GM19395 (cell line): ENCODE measurements around the gene SKOR2.

Experiments used
- ATAC-seq: cut with Tn5 transposase; IDR thresholded peaks from one replicate; pipeline ENCODE4 v1.9.1; 2021; ENCODE audit warnings: mild to moderate bottlenecking, moderate library complexity; ENCODE audit not compliant: unreplicated experiment

The SKOR2 gene

DNA sequence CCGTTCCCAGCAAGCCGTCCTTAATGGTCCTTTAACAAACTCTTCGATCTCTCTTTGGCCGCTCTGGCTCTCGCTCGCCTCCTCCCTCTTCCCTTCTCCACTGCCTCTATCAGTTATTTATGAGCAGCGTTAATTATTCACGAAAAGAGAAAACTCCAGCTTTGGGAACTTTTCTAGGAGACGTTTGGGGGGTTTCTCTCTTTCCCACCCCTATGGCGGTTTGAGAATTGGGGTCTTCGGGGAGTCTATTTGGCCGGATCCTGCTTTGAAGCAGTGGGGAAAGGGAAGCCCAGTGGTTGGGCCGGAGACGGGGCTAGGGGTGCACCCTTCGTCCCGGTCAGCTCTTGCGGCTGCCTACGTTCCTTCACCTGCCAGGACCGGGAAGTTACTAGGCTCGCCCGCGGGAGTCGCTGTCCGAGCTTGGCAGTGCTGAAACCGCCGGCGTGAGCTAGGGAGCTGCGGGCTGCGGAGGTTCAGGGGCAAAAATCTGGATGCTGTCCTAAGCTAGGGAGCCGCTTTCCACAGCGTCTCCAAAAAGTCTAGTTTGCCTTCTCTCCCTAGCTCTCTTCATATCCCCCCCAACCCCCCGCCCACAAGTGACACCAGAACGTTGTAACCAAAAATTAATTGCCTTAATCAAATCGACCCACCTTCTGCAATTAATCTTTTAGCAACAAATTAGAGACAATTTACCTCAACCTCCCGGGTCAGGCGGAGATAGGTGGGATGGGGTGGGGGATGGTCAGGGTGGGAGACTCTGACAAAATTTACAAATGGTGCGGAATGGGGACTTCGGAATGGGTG lies 8.9 kb upstream of the SKOR2 start:
- no peak for ATAC-seq

DNA sequence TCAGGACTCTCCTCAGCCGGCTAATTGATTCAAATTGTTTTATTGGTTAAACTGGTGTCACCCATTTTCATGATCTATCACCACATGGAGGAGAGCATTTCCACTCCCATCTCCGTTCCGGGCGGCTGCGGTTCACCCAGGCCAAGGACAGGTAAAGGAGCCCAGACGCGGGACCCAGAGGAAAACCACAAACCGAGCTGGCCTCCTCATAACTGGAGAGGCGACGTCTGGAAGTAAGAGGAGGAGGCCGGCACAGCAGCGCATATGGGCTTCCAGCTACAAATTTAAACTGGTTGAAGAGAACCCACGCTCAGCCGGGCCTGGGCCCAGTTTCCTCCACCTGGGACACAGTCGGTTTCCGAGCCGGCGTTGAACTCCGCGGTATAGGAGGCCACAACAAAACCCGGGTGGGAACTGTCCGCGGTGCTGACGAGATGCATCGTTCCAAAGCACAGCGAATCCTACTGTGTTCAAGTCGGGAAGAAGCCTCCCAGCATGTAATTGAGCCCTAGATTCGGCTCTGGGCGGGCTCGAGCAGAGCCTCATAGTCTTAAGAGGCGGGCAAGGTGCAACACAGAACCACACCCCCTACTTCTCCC lies 3.0 kb upstream of the SKOR2 start:
- no peak for ATAC-seq

DNA sequence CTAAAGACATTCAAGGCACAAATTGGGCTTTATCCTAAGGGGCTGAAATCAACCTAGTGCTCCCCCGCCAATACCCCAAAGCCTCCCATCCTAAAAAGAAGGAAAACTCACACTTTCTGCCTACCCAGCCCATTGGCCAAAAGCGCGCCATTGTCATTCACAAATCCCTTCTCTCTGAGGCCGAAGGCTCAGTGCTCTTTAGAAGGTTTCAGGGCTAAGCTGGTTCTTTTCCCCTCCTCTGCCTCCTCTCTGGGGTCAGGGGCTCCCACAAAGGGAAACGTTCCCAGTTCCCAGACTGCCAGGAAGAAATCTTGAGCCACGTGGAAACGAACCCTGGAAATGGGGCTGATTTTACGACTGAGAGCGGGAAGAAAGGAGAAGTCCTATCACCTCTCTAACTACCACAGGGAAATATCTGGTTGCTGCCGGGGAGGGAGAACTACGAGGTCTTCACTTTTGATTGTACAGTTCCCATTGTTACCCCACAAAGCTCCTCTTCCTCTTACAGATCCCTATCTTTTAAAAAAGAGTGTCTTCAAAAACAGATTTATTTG lies 1.7 kb upstream of the SKOR2 start:
- ATAC-seq, result no peak

- no peak for ATAC-seq
These were observed 941 bp downstream of the SKOR2 start for GRCh38 chr18:47250391-47251046.

DNA sequence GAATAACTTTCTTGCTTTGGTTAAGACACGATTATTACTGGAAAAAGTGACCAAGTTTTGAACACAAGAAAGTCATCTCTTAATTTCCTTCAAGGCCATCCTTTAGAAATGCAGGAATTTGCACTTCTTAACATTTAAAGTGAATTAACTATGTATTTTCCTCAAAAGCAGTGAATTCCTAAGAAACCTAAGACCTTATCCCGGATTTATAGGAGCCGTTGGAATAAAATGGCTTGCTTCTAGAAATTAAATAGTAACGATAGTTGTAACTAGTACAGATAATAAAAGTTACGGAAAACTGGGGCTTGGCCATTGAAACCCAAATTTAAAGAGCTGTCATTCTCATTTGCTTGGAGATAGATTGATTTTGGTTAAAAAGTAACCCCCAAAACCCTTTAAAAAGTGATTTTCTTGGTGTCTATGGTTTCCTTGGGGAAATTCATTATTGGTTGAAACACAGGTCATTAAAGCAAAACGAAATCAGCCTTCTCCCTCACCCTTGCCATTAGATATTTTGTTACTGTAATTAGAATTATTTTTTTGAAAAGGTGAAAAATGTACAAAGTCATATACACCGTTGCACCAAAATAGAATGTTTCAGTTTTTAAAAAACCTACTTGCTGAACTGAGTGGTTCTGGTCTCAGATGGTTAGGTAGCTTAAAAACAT lies 2.0 kb downstream of the SKOR2 start:
- ATAC-seq, result no peak

DNA sequence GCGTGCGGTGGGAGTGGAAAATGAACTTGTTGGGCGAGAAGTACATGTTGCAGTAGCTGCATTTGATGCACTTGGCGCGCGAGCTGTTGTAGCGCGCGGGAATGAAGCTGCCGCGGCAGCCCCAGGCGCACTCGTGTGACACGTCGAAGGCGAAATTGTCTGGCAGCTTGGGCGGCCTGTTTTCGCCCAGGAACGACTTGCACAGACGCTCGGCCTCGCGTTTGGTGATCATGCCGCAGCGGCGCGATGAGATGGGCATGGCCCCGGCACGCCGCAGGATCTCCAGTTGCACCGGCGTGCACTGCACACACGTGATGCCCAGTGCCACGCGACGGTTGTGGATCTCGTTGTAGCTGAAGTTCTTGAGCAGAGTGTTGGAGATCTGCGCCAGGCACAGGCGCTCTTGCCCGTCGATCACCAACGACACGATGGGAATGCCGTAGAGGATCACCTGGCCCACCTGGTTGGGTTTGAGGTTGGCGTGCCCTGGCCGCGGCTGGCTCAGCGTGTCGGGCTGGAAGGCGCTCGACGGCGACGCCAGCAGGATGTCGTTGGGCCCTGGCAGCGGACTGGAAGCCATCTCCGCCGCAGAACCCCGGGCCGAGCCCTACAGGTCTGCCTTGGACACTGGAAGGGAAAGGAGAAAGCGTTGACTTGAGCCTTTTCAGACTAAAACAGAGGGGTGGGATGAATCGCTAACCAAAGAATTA lies 2.7 kb downstream of the SKOR2 start:
- ATAC-seq, result no peak

DNA sequence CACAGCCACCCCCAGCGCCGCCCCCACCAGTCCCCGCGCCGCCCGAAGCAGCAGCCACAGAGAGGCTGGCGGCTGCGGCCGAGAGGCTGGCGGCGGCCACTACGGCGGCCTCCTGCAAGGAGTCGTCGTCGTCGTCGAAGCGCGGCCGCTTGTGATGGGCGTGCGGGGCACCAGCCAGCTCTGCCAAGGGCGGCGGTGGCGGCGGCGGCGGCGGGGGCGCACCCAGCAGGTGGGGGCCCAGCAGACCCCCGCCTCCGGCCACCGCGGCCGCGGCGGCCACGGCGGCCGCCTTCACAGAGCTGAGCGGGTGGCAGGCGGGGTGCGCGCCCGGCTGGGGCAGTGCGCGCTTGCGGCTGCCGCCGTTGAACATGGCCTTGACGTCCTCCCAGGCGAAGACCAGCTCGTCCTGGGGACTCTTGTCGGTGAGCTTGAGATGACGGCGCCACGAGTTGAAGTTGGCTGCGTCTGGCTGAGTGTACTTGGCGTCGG lies 3.3 kb downstream of the SKOR2 start:
- ATAC-seq, result no peak

- ATAC-seq, result no peak
These were observed 3.9 kb downstream of the SKOR2 start for GRCh38 chr18:47247416-47248114.

DNA sequence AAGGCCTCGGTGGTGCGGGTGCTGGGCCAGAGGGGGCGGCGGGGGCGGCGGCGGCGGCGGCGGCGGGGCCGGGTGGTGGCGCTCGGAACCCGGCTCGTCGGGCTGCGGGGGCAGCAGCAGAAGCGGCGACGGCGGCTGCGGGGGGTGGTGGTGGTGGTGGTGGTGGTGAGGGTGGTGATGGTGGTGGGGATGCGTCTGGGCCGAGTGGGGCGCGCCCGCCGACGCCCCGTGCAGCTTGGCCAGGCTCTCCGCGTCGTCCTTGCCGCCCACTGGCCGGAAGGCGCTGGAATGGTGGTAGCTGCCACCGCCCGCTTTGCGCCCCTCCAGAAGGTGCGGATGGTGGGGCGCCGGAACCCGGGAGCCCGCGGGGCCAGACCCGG lies 4.4 kb downstream of the SKOR2 start:
- no peak for ATAC-seq

DNA sequence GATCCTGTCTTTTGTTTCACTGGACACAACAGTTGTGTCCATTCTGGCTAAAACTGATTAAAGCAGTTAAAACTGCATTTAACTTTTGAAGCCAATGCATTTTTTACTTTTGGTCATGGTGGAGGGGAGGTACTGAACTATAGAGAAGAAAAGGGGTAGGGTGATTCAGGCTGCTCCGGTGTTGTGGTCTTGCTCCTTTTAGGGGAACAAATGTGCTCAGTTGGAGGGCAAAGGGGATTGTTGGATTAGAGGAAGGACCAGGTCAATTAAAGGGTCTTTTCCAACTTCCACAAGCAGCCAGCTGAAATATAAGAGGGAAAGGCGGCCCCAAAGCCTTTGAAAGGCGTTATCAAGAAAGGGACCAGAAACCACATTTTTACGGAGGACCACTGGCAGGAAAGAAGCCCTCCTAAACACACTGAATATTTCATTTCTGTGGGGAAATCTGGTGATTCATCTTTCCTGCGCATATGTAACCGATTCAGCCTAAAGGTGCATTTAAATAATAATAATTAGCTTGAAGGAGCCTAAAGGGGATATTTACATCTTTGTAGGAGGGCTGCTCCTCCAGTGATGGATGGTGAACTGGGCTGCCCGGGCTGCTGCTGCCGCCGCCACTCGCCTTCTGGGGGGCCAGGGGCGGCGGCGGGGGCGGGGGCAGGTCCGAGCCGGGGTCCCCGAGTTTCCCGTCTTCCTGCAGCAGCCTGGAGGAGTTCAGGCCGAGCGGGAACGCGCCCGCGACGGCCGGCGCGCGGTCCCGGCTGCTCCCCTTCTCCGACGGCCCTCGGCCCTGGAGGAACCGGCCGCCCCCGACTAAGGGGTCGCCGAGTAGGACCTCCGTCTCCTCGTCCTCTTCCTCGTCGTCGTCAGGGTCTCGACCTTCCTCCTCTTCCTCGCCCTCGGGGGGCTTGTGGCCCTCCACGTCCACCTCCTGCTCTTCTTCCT lies 5.2 kb downstream of the SKOR2 start:
- ATAC-seq, result no peak

DNA sequence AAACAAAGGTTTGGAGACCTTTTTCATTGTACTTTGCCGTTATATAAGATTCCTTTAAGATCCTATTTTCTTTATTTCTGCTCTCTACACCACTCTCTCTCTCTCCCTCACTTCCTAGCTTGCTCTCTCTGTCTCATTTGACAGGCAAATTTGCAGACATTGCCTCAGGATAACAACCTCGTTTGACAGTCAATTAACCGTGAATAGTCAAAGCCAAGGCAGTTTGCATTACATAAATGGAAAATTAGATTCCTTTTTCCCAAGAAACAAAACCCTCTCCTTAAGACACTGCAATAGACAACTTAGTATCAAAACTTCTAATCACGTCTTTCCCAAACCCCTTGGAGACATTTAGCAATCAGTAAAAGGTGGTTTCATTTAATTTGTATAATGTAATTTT lies 7.4 kb downstream of the SKOR2 start:
- no peak for ATAC-seq

DNA sequence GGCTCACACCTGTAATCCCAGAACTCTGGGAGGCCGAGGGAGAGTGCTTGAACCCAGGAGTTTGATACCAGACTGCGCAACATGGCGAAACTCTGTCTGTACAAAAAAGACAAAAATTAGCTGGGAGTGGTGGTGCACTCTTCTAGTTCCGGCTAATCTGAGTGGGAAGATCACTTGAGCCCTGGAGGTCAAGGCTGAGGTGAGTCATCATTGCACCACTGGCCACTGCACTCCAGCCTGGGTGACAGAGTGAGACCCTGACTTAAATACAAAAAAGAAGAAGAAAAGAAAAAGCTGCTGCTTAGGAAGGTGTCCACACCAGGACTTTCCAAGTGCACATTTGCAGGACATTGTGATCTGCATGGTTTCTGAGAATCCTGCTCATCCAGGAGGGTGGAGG lies 16.4 kb downstream of the SKOR2 start:
- ATAC-seq, result no peak

DNA sequence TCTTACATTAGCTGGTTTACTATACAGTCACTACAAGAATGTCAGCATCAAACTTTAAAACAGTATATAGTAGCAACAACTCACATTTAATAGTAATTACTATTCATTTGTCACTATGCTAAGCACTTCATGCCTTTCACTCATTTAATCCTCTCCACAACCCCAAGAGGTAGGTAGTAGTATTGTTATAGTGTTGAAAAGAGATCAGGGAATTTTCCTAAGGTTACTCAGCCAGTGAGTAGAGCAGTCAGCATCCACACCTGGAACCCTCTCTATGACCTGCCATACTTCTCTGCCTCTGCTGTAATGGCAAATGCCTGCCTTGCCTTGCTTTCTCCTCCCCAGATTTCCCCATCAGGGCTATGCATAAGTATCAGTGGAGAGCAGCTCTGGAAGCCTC lies 24.8 kb downstream of the SKOR2 start:
- no peak for ATAC-seq

- ATAC-seq, result no peak
These were observed 35.8 kb downstream of the SKOR2 start for GRCh38 chr18:47215554-47216138.

GRCh38 chr18:47209171-47209570 lies 42.3 kb downstream of the SKOR2 start:
- no peak for ATAC-seq

- ATAC-seq, result no peak
These were observed 44.4 kb downstream of the SKOR2 start for GRCh38 chr18:47206945-47207637.

DNA sequence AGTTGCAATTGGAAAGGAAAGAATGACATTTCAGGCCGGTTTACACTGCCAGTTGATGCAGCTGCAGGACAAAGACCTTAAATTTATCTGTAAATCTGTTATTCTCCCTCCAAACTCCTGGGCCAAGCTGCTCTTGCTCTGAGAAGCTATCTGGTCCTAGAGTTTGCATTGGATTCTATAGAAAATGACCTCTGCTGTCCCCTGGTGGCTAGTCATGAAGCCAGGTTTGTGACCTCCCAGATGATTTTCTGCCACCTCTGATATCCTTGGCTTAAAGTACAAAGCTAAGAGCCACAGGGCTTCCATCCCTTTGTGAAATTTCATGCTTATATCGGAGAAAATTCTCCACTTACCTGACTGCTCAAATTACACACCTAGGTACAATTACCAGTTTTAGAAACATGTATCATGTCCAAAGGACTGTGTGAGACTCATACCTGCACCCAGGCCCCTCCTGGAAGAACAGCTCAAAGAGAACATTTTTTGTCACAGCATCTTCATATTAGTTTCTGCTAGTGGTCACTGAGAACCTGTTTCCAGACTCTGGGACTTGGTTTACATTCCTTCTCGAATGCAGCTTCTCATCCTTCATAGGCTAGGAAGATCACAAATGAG lies 46.4 kb downstream of the SKOR2 start:
- ATAC-seq, result no peak
